Measurements from ENCODE around the gene CHST8. TPM values are rescaled to one million over a fixed set of nuclear protein-coding genes. Genes with fewer than 3 reads are reported as not detected.
"Not testable (repeated sequence)": the region's sequence is repeated elsewhere in the genome, so short reads cannot be mapped to it uniquely, and the experiment has no call there.

CHST8 gene
- total RNA-seq, 6 experiments from 2014 or later = not detected

GRCh38 chr19:33602576-33603204 is 19.1 kb upstream of the CHST8 start:
- H3K36me3 Mint-ChIP-seq (ENCODE audit: low read depth) = no peaks in the 10 kb centered on the region; the same call in 1 of the 2 replicates
- DNase-seq = no peak
- TF ChIP-seq CTCF (IDR thresholded peaks at IDR 0.05) = no peak
- H3K4me3 Mint-ChIP-seq = no peak overlapping the region
- peaks cover 2% of the 10 kb centered on the region; the same call in 1 of the 2 replicates for H3K27me3 Mint-ChIP-seq (ENCODE audit: insufficient read depth)
- H3K4me1 Mint-ChIP-seq (ENCODE audit: low read depth) = no peaks in the 10 kb centered on the region
- peaks cover 50% of the 10 kb centered on the region for H3K9me3 Mint-ChIP-seq
- no peak overlapping the region for H3K27ac Mint-ChIP-seq

- no peaks in the 10 kb centered on the region for H3K4me1 Mint-ChIP-seq (ENCODE audit: low read depth)
- no peak overlapping the region for H3K4me3 Mint-ChIP-seq
- H3K27ac Mint-ChIP-seq = no peak overlapping the region
- no peak for DNase-seq
- H3K36me3 Mint-ChIP-seq (ENCODE audit: low read depth) = no peaks in the 10 kb centered on the region; the same call in 1 of the 2 replicates
- peaks cover 50% of the 10 kb centered on the region for H3K9me3 Mint-ChIP-seq
- H3K27me3 Mint-ChIP-seq (ENCODE audit: insufficient read depth) = peaks cover 2% of the 10 kb centered on the region; the same call in 1 of the 2 replicates
- TF ChIP-seq CTCF (IDR thresholded peaks at IDR 0.05) = no peak
Measured at GRCh38 chr19:33603377-33603776, 18.4 kb upstream of the CHST8 start.

GRCh38 chr19:33604651-33605050 is 17.1 kb upstream of the CHST8 start:
- no peak for TF ChIP-seq CTCF (IDR thresholded peaks at IDR 0.05)
- Mint-ChIP-seq H3K4me3 (no peak overlapping the region), H3K27ac (no peak overlapping the region), H3K27me3 (ENCODE audit: insufficient read depth) (peaks cover 2% of the 10 kb centered on the region; the same call in 1 of the 2 replicates), H3K4me1 (ENCODE audit: low read depth) (no peaks in the 10 kb centered on the region), H3K36me3 (ENCODE audit: low read depth) (no peaks in the 10 kb centered on the region; the same call in 1 of the 2 replicates), H3K9me3 (peaks cover 48% of the 10 kb centered on the region)
- no peak for DNase-seq

- H3K4me1 Mint-ChIP-seq (ENCODE audit: low read depth); H3K27me3 Mint-ChIP-seq (ENCODE audit: insufficient read depth); H3K4me3 Mint-ChIP-seq; DNase-seq; H3K36me3 Mint-ChIP-seq (ENCODE audit: low read depth); H3K27ac Mint-ChIP-seq: not testable (repeated sequence)
- H3K9me3 Mint-ChIP-seq = peaks cover 47% of the 10 kb centered on the region
Measured at GRCh38 chr19:33605803-33606295, 15.9 kb upstream of the CHST8 start.

GRCh38 chr19:33606556-33606955 is 15.2 kb upstream of the CHST8 start:
- H3K36me3 Mint-ChIP-seq (ENCODE audit: low read depth) = no peaks in the 10 kb centered on the region; the same call in 1 of the 2 replicates
- peaks cover 40% of the 10 kb centered on the region for H3K9me3 Mint-ChIP-seq
- no peak overlapping the region for H3K4me3 Mint-ChIP-seq
- H3K4me1 Mint-ChIP-seq (ENCODE audit: low read depth) = no peaks in the 10 kb centered on the region
- peaks cover 4% of the 10 kb centered on the region for H3K27me3 Mint-ChIP-seq (ENCODE audit: insufficient read depth)
- no peak overlapping the region for H3K27ac Mint-ChIP-seq
- no peak for TF ChIP-seq CTCF (IDR thresholded peaks at IDR 0.05)
- no peak for DNase-seq

- H3K4me3 Mint-ChIP-seq = no peak overlapping the region
- TF ChIP-seq CTCF (IDR thresholded peaks at IDR 0.05) = no peak
- H3K27me3 Mint-ChIP-seq (ENCODE audit: insufficient read depth) = peaks cover 4% of the 10 kb centered on the region
- H3K9me3 Mint-ChIP-seq = peaks cover 15% of the 10 kb centered on the region
- H3K4me1 Mint-ChIP-seq (ENCODE audit: low read depth) = no peaks in the 10 kb centered on the region
- H3K36me3 Mint-ChIP-seq (ENCODE audit: low read depth) = no peaks in the 10 kb centered on the region
- DNase-seq = no peak
- no peak overlapping the region for H3K27ac Mint-ChIP-seq
Measured at GRCh38 chr19:33609353-33609752, 12.4 kb upstream of the CHST8 start.
